Peyer's patch (tissue), 4 donors: ENCODE data around the gene CALR.

Experiments
- POLR2A ChIP-seq, 2 donors: fragments of 450-650 bp; IDR thresholded peaks; one replicate each; pipeline ENCODE4 v1.5.1; 2017; ENCODE audit warnings: antibody characterized with exemption in 2 of 2, mild to moderate bottlenecking in 2 of 2, moderate library complexity in 2 of 2
- TF ChIP-seq, protein P1 (sequence below), 6 experiments: fragments of 450-650 bp in 4 of 6; fragments of 200-600 bp in 2 of 6; sonication (generic) in 1 of 6; IDR thresholded peaks; one replicate each; pipeline ENCODE4 v1.5.1; 2017 to 2019; ENCODE audit warnings: antibody characterized with exemption in 6 of 6, mild to moderate bottlenecking in 3 of 6, moderate library complexity in 1 of 6

DNA sequence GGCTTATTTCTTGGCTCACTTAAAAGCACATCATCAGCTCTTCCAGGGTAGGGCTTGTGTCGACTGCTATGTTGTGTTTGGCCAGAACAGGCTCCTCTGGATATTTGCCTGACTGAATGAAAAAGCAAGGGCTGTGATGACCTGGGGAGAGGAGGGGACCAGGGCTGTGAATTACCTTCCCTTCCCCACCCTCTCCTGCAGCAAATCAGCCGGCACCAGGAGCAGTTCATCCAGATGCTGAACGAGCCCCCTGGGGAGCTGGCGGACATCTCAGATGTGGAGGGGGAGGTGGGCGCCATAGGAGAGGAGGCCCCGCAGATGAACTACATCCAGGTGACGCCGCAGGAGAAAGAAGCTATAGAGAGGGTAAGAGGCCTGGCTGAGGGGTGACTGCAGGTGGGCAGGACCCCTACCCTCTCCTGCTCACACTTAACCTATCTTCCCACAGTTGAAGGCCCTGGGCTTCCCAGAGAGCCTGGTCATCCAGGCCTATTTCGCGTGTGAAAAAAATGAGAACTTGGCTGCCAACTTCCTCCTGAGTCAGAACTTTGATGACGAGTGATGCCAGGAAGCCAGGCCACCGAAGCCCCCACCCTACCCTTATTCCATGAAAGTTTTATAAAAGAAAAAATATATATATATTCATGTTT lies 14.2 kb downstream of the CALR start:
- TF ChIP-seq, protein P1, sequence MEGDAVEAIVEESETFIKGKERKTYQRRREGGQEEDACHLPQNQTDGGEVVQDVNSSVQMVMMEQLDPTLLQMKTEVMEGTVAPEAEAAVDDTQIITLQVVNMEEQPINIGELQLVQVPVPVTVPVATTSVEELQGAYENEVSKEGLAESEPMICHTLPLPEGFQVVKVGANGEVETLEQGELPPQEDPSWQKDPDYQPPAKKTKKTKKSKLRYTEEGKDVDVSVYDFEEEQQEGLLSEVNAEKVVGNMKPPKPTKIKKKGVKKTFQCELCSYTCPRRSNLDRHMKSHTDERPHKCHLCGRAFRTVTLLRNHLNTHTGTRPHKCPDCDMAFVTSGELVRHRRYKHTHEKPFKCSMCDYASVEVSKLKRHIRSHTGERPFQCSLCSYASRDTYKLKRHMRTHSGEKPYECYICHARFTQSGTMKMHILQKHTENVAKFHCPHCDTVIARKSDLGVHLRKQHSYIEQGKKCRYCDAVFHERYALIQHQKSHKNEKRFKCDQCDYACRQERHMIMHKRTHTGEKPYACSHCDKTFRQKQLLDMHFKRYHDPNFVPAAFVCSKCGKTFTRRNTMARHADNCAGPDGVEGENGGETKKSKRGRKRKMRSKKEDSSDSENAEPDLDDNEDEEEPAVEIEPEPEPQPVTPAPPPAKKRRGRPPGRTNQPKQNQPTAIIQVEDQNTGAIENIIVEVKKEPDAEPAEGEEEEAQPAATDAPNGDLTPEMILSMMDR (IDR thresholded peaks at IDR 0.05): no peak
- no peak for TF ChIP-seq POLR2A (IDR thresholded peaks at IDR 0.05)
